HEK293 (cell line): ENCODE measurements around the gene PSMD2.
A peak's percentile ranks its signal among the peaks of the same experiment; 100 is the strongest.

Experiments
- CTCF ChIA-PET: fragments of 350-600 bp; formaldehyde crosslinking; extraction: SDS; loops from one replicate; lab custom pipeline; 2021; ENCODE audit warnings: antibody characterized with exemption; lab: Yijun Ruan, JAX
- POLR2A ChIA-PET: fragments of 300-600 bp; formaldehyde crosslinking; extraction: SDS; loops from one replicate; lab custom pipeline; 2020; ENCODE audit warnings: antibody characterized with exemption, inconsistent platforms; lab: Yijun Ruan, JAX
- H3K27ac ChIP-seq: fragments of 200-500 bp; sonication (Bioruptor generic); 2 replicates; pipeline ENCODE4 v1.5.1; 2014; ENCODE audit warnings: low read depth, low read length, control low read depth, inconsistent platforms; ENCODE audit errors: extremely low read depth
- H3K36me3 ChIP-seq, 2 experiments: fragments of 200-500 bp in 1 of 2; sonication (Bioruptor generic) in 1 of 2; 1 replicate in 1 of 2; 2 replicates in 1 of 2; pipeline ENCODE4 v1.5.1; 2014 to 2017; ENCODE audit warnings: inconsistent platforms in 2 of 2, low read length in 2 of 2; ENCODE audit not compliant: control insufficient read depth in 2 of 2, insufficient read depth in 1 of 2
- H3K4me1 ChIP-seq: fragments of 200-500 bp; sonication (Bioruptor generic); 2 replicates; pipeline ENCODE4 v1.5.1; 2014; ENCODE audit warnings: mild to moderate bottlenecking, low read length, inconsistent platforms; ENCODE audit not compliant: control insufficient read depth, insufficient read depth
- H3K4me3 ChIP-seq: 2 replicates; pipeline ENCODE4 v1.5.1; 2011; ENCODE audit warnings: low read depth, mild to moderate bottlenecking, control low read depth, low read length, moderate library complexity
- H3K9me3 ChIP-seq: fragments of 200-500 bp; sonication (Bioruptor generic); 2 replicates; pipeline ENCODE4 v1.5.1; 2014; ENCODE audit warnings: low read depth, low read length, inconsistent platforms; ENCODE audit not compliant: control insufficient read depth, insufficient read depth
- GLI2 ChIP-seq: fragments of 450-650 bp; formaldehyde crosslinking; IDR thresholded peaks from 2 replicates; pipeline ENCODE4; 2017; ENCODE audit warnings: missing biosample characterization, missing genetic modification characterization, low read depth, borderline replicate concordance
- GLIS2 ChIP-seq: fragments of 450-650 bp; formaldehyde crosslinking; IDR thresholded peaks from 2 replicates; pipeline ENCODE4 v1.5.1; 2016; ENCODE audit warnings: missing biosample characterization, missing genetic modification characterization
- PRDM1 ChIP-seq: fragments of 450-650 bp; formaldehyde crosslinking; IDR thresholded peaks from 2 replicates; pipeline ENCODE4; 2016; ENCODE audit warnings: missing biosample characterization, missing genetic modification characterization
- ZIC2 ChIP-seq: fragments of 450-650 bp; formaldehyde crosslinking; IDR thresholded peaks from 2 replicates; pipeline ENCODE4 v1.5.1; 2016; ENCODE audit warnings: missing biosample characterization, missing genetic modification characterization
- ZNF112 ChIP-seq: fragments of 450-650 bp; formaldehyde crosslinking; IDR thresholded peaks from 2 replicates; pipeline ENCODE4 v1.5.0; 2017; ENCODE audit warnings: missing biosample characterization, missing genetic modification characterization
- ZNF138 ChIP-seq: fragments of 450-650 bp; formaldehyde crosslinking; IDR thresholded peaks from 2 replicates; pipeline ENCODE4 v1.5.1; 2016; ENCODE audit warnings: missing biosample characterization, missing genetic modification characterization, borderline replicate concordance
- ZNF175 ChIP-seq: fragments of 450-650 bp; formaldehyde crosslinking; IDR thresholded peaks from 2 replicates; pipeline ENCODE4 v1.5.1; 2016; ENCODE audit warnings: missing biosample characterization, missing genetic modification characterization
- ZNF248 ChIP-seq: fragments of 450-650 bp; formaldehyde crosslinking; IDR thresholded peaks from 2 replicates; pipeline ENCODE4 v1.5.1; 2017; ENCODE audit warnings: missing biosample characterization, missing genetic modification characterization
- ZNF274 ChIP-seq, 2 experiments: fragments of 200-500 bp in 1 of 2; fragments of 450-650 bp in 1 of 2; sonication (Bioruptor generic) in 1 of 2; formaldehyde crosslinking in 1 of 2; IDR thresholded peaks; 2 replicates each; pipeline versions ENCODE4 v1.5.1 to v1.6.1; 2014 to 2016; ENCODE audit warnings: borderline replicate concordance in 1 of 2, inconsistent platforms in 1 of 2, low read length in 1 of 2, missing biosample characterization in 1 of 2, missing genetic modification characterization in 1 of 2
- ZNF398 ChIP-seq: fragments of 450-650 bp; formaldehyde crosslinking; IDR thresholded peaks from 2 replicates; pipeline ENCODE4 v1.5.1; 2017; ENCODE audit warnings: missing biosample characterization, missing genetic modification characterization
- ZNF514 ChIP-seq: fragments of 450-650 bp; formaldehyde crosslinking; IDR thresholded peaks from 2 replicates; pipeline ENCODE4 v1.5.1; 2016; ENCODE audit warnings: missing biosample characterization, missing genetic modification characterization
- ZNF548 ChIP-seq: fragments of 450-650 bp; formaldehyde crosslinking; IDR thresholded peaks from 2 replicates; pipeline ENCODE4 v1.5.1; 2016; ENCODE audit warnings: missing biosample characterization, missing genetic modification characterization
- ZNF585B ChIP-seq: fragments of 450-650 bp; formaldehyde crosslinking; IDR thresholded peaks from 2 replicates; pipeline ENCODE4 v1.5.1; 2016; ENCODE audit warnings: missing biosample characterization, missing genetic modification characterization
- ZNF692 ChIP-seq: fragments of 450-650 bp; formaldehyde crosslinking; IDR thresholded peaks from 2 replicates; pipeline ENCODE4 v1.5.1; 2016; ENCODE audit warnings: missing biosample characterization, missing genetic modification characterization
- ZNF747 ChIP-seq: fragments of 450-650 bp; formaldehyde crosslinking; IDR thresholded peaks from 2 replicates; pipeline ENCODE4 v1.5.1; 2016; ENCODE audit warnings: missing biosample characterization, missing genetic modification characterization
- ZNF792 ChIP-seq: fragments of 450-650 bp; formaldehyde crosslinking; IDR thresholded peaks from 2 replicates; pipeline ENCODE4 v1.5.1; 2016; ENCODE audit warnings: missing biosample characterization, missing genetic modification characterization
- TF ChIP-seq, protein P1 (sequence below): fragments of 450-650 bp; formaldehyde crosslinking; IDR thresholded peaks from 2 replicates; pipeline ENCODE4 v1.5.1; 2016; ENCODE audit warnings: missing biosample characterization, missing genetic modification characterization
- TF ChIP-seq, protein P2 (sequence below): fragments of 450-650 bp; formaldehyde crosslinking; optimal IDR thresholded peaks from 2 replicates; pipeline ENCODE3; 2016; ENCODE audit warnings: missing biosample characterization, mild to moderate bottlenecking, missing genetic modification characterization

Gene PSMD2

GRCh38 chr3:184261854-184262763 lies 36.9 kb upstream of the PSMD2 start (continued):
- TF ChIP-seq, protein P1, sequence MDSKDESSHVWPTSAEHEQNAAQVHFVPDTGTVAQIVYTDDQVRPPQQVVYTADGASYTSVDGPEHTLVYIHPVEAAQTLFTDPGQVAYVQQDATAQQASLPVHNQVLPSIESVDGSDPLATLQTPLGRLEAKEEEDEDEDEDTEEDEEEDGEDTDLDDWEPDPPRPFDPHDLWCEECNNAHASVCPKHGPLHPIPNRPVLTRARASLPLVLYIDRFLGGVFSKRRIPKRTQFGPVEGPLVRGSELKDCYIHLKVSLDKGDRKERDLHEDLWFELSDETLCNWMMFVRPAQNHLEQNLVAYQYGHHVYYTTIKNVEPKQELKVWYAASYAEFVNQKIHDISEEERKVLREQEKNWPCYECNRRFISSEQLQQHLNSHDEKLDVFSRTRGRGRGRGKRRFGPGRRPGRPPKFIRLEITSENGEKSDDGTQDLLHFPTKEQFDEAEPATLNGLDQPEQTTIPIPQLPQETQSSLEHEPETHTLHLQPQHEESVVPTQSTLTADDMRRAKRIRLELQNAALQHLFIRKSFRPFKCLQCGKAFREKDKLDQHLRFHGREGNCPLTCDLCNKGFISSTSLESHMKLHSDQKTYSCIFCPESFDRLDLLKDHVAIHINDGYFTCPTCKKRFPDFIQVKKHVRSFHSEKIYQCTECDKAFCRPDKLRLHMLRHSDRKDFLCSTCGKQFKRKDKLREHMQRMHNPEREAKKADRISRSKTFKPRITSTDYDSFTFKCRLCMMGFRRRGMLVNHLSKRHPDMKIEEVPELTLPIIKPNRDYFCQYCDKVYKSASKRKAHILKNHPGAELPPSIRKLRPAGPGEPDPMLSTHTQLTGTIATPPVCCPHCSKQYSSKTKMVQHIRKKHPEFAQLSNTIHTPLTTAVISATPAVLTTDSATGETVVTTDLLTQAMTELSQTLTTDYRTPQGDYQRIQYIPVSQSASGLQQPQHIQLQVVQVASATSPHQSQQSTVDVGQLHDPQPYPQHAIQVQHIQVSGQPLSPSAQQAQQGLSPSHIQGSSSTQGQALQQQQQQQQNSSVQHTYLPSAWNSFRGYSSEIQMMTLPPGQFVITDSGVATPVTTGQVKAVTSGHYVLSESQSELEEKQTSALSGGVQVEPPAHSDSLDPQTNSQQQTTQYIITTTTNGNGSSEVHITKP = peak; percentile 75
- TF ChIP-seq ZNF585B (tag by site-specific recombination) = no peak
- TF ChIP-seq GLI2 = no peak
- no peak for TF ChIP-seq ZNF274 (IDR thresholded peaks at IDR 0.05; ENCODE audit: low read length)
- no peak for TF ChIP-seq ZNF274 (tag by site-specific recombination; IDR thresholded peaks at IDR 0.05; ENCODE audit: borderline replicate concordance)

GRCh38 chr3:184262764-184263179 lies 36.3 kb upstream of the PSMD2 start:
- Histone ChIP-seq H3K27ac (no peak overlapping the region), H3K36me3 (peaks cover 0 to 6% of the 10 kb centered on the region in 2 experiments; a peak in 1 of 3 replicates), H3K9me3 (no peaks in the 10 kb centered on the region), H3K4me1 (no peaks in the 10 kb centered on the region; the same call in 1 of the 2 replicates), H3K4me3 (peak overlapping the region; percentile 50)
- TF ChIP-seq ZNF138 (no peak), ZNF514 (tag by site-specific recombination) (no peak), ZNF792 (no peak), ZIC2 (no peak), ZNF692 (tag by site-specific recombination) (no peak), ZNF398 (tag by site-specific recombination) (0 out of 2 replicates have a peak, but pooled peaks have one; percentile 4), ZNF548 (tag by site-specific recombination) (no peak), ZNF248 (no peak), ZNF175 (tag by site-specific recombination) (no peak), ZNF112 (no peak), PRDM1 (tag by site-specific recombination) (no peak), GLIS2 (peak; percentile 8; the same call in 1 of the 2 replicates), ZNF747 (tag by site-specific recombination) (no peak)
- TF ChIP-seq, protein P2, sequence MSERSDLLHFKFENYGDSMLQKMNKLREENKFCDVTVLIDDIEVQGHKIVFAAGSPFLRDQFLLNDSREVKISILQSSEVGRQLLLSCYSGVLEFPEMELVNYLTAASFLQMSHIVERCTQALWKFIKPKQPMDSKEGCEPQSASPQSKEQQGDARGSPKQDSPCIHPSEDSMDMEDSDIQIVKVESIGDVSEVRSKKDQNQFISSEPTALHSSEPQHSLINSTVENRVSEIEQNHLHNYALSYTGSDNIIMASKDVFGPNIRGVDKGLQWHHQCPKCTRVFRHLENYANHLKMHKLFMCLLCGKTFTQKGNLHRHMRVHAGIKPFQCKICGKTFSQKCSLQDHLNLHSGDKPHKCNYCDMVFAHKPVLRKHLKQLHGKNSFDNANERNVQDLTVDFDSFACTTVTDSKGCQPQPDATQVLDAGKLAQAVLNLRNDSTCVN = no peak
- ChIA-PET POLR2A (interaction anchor here (0.6 kb wide), 1 partner anchor 356 kb away, joined by 3 read pairs; no protein-coding TSS in a partner anchor), CTCF (interaction anchor here (1.2 kb wide), 1 partner anchor 9 kb away, joined by 4 read pairs; no protein-coding TSS in a partner anchor)
